ENCODE data around the gene LDLRAD4.

LDLRAD4 gene

DNA sequence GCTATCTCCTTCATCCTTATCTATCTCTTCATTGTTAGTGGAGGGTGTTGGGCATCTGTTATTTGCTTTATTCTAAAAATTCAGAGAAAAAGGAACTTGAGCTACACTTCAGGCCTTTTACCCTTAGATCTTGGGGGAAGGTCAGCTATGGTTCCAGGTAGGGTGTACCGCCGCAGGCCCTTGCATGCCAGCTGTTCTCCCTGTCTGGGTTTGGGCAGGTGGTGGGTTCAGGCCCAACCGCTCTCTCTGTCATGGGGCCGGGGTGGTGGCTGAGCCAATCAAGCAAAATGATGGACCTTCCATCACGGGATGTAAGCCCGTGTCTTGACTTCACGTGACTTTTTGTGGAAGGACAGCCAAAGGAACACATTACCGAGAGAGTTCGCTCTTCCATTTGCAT, 231.1 kb downstream of the LDLRAD4 start:
- no peak for TF ChIP-seq Cebpa-rat (IDR thresholded peaks at IDR 0.05)
- Histone ChIP-seq H3K36me3 (peaks cover 0 to 24% (median 0%) of the 10 kb centered on the region in 11 experiments; a peak in 4 of 22 replicates), H3K27me3 (no peaks in the 10 kb centered on the region), H3K4me3 (no peak overlapping the region), H4K20me1 (peaks cover 0 to 15% (median 0%) of the 10 kb centered on the region in 11 experiments; a peak in 5 of 22 replicates), H3K9me3 (replicated peaks in 1 of 11) (no peaks in the 10 kb centered on the region), H3K27ac (peak overlapping the region in 8 of 11 experiments; percentile 25 to 93 (median 74); a peak in 13 of 22 replicates), H3K4me1 (peaks cover 46 to 100% (median 100%) of the 10 kb centered on the region in 10 experiments), H3K9ac (peak overlapping the region in 3 of 11 experiments; percentile 67 to 82 (median 67); a peak in 7 of 22 replicates), H3K4me2 (peak overlapping the region in 9 of 11 experiments; percentile 29 to 94 (median 88); a peak in 18 of 22 replicates)

DNA sequence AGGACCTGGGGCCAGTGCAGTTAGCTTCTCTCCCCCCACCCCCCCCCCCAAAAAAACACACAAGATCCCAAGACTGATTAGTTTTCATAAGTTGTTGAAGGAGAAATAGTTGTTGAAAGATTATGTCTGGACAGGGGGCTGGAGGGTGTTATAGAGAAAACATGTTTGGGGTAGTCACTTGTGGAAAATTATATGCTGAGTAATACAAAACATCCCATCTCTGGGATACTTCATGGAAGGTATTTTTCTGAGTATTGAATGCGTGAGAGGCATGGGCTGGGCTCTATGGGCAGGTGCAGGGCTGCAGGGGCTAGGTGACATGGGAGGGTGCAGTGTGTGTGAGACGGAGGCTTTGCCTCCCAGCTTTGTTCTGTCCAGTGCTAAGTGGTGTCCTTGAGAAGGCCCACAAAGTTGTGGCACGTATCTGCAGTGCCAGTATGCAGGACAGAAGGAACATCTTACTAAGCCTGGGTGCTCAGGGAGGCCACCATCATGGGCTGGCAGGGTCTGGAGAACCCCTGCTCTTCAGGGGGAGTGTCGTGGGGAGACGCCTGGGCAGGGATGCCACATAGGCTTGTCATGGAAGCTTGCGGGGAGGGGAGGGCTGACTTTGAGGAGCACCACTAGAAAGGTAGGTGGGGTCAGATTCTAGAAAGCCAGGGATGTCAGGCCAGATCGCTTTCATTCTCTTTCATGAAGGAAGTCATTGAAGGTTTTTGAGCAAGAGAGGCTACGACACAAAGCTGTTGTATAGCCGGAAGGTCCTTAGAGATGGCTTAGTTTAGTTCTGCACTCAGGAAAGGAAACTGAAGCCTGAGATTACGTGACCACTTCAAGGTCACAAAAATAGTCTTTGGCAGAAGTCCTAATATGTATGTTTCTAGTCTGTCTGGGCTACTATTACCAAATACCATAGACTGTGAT, 232.0 kb downstream of the LDLRAD4 start:
- H3K36me3 ChIP-seq = peaks cover 0 to 15% (median 0%) of the 10 kb centered on the region in 11 experiments; a peak in 3 of 22 replicates
- no peaks in the 10 kb centered on the region for H3K9me3 ChIP-seq (replicated peaks in 1 of 11)
- peak overlapping the region in 6 of 11 experiments; percentile 3 to 82 (median 64); a peak in 11 of 22 replicates for H3K9ac ChIP-seq
- H3K4me3 ChIP-seq = peak overlapping the region in 1 of 10 experiments; percentile 23; a peak in 1 of 20 replicates
- H3K27ac ChIP-seq = peak overlapping the region in 10 of 11 experiments; percentile 5 to 93 (median 67); a peak in 17 of 22 replicates
- no peak for TF ChIP-seq Cebpa-rat (IDR thresholded peaks at IDR 0.05)
- no peaks in the 10 kb centered on the region for H3K27me3 ChIP-seq
- peaks cover 0 to 15% (median 0%) of the 10 kb centered on the region in 11 experiments; a peak in 5 of 22 replicates for H4K20me1 ChIP-seq
- peak overlapping the region; percentile 62 to 94 (median 88) for H3K4me2 ChIP-seq
- H3K4me1 ChIP-seq = peaks cover 53 to 100% (median 100%) of the 10 kb centered on the region in 10 experiments

DNA sequence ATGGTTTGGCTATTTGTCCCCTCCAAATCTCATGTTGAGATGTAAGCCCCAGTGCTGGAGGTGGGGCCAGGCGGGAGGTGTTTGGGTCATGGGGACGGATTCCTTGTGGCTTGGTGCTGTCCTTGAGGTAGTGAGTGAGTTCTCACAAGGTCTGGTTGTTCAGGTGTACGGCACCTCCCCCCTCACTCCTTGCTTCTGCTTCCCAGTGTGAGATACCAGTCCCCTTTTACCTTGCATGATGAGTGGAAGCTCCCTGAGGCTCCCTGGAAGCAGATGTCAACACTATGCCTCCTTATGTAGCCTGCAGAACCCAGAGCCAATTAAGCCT, 232.6 kb downstream of the LDLRAD4 start:
- H3K9ac ChIP-seq = peak overlapping the region in 6 of 11 experiments; percentile 10 to 82 (median 64); a peak in 11 of 22 replicates
- H3K4me2 ChIP-seq = peak overlapping the region; percentile 62 to 94 (median 88)
- peaks cover 0 to 15% (median 0%) of the 10 kb centered on the region in 11 experiments; a peak in 5 of 22 replicates for H4K20me1 ChIP-seq
- H3K36me3 ChIP-seq = peaks cover 0 to 15% (median 0%) of the 10 kb centered on the region in 11 experiments; a peak in 3 of 22 replicates
- H3K4me1 ChIP-seq = peaks cover 60 to 100% (median 100%) of the 10 kb centered on the region in 10 experiments
- H3K27ac ChIP-seq = peak overlapping the region in 10 of 11 experiments; percentile 5 to 93 (median 67); a peak in 18 of 22 replicates
- no peak overlapping the region for H3K4me3 ChIP-seq
- H3K27me3 ChIP-seq = no peaks in the 10 kb centered on the region
- no peaks in the 10 kb centered on the region for H3K9me3 ChIP-seq (replicated peaks in 1 of 11)
- no peak for TF ChIP-seq Cebpa-rat (IDR thresholded peaks at IDR 0.05)

DNA sequence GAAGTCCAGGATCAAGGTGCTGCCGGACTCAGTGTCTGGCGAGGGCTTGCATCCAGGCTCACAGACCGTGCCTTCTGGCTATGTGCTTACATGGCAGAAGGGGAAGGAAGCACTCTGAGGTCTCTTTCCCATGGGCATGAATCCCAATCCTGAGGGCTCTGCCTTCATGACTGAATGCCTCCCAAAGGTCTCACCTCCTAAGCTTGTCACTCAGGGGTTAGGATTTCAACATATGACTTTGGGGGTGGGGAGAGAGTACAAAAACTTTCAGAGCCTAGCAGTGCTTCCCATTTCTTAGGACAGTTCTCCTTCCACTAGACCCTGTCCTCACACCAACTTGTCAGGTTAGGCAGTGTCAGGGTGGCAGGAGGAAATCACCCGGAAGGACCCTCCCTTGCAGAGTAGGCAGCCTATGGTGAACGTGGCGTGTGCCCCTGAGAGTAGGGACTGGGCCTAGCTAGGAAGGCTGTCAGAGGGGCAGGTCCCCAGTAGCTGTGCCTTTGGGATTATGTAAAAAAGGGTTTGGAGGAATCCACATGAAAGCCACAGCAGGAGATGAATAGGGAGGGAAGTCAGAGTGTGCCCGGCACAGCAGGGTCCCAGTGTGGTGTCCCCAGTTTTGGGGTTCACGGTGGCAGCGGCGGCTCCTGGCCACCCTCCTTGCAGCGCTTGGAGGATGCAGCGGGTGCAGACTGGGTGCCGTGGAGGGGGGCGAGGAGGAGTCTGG, 233.3 kb downstream of the LDLRAD4 start:
- TF ChIP-seq Cebpa-rat (IDR thresholded peaks at IDR 0.05) = no peak
- Histone ChIP-seq H4K20me1 (peaks cover 0 to 15% (median 0%) of the 10 kb centered on the region in 11 experiments; a peak in 5 of 22 replicates), H3K9ac (peak overlapping the region in 10 of 11 experiments; percentile 2 to 82 (median 37); a peak in 14 of 22 replicates), H3K36me3 (peaks cover 0 to 16% (median 0%) of the 10 kb centered on the region in 11 experiments; a peak in 3 of 22 replicates), H3K4me3 (no peak overlapping the region), H3K4me1 (peaks cover 66 to 100% (median 100%) of the 10 kb centered on the region in 10 experiments), H3K27ac (peak overlapping the region in 10 of 11 experiments; percentile 14 to 93 (median 67); a peak in 18 of 22 replicates), H3K27me3 (no peaks in the 10 kb centered on the region), H3K9me3 (replicated peaks in 1 of 11) (no peaks in the 10 kb centered on the region), H3K4me2 (peak overlapping the region; percentile 62 to 94 (median 88))

DNA sequence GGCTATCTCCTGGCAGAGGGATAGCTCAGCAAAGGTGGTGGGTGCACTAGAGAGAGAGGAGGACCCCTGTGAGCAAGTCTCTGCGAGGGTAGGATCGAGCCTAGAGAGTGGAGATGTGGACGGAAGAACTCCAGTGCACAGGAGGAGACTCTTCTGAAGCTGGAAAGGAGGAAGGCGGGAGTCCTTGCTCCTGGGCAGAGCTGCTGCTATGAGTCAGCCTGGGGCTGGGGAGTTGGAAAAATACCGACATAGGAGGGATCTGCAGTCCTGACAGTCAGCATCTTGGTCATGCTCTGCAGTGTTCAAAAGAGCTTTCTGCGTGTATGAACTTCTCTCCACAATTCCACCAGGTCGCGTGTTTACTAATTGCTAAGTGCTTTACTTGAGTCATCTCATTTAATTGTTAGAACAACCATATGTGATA, 233.8 kb downstream of the LDLRAD4 start:
- no peak for TF ChIP-seq Cebpa-rat (IDR thresholded peaks at IDR 0.05)
- Histone ChIP-seq H3K27me3 (no peaks in the 10 kb centered on the region), H4K20me1 (peaks cover 0 to 15% (median 0%) of the 10 kb centered on the region in 11 experiments; a peak in 5 of 22 replicates), H3K36me3 (peaks cover 0 to 22% (median 0%) of the 10 kb centered on the region in 11 experiments; a peak in 8 of 22 replicates), H3K9ac (peak overlapping the region in 10 of 11 experiments; percentile 2 to 82 (median 37); a peak in 13 of 22 replicates), H3K9me3 (replicated peaks in 1 of 11) (peaks cover 0 to 6% (median 0%) of the 10 kb centered on the region in 11 experiments; a peak in 7 of 22 replicates), H3K4me2 (peak overlapping the region; percentile 62 to 94 (median 88)), H3K27ac (peak overlapping the region in 9 of 11 experiments; percentile 49 to 93 (median 67); a peak in 18 of 22 replicates), H3K4me1 (peaks cover 68 to 100% (median 100%) of the 10 kb centered on the region in 10 experiments), H3K4me3 (no peak overlapping the region)

DNA sequence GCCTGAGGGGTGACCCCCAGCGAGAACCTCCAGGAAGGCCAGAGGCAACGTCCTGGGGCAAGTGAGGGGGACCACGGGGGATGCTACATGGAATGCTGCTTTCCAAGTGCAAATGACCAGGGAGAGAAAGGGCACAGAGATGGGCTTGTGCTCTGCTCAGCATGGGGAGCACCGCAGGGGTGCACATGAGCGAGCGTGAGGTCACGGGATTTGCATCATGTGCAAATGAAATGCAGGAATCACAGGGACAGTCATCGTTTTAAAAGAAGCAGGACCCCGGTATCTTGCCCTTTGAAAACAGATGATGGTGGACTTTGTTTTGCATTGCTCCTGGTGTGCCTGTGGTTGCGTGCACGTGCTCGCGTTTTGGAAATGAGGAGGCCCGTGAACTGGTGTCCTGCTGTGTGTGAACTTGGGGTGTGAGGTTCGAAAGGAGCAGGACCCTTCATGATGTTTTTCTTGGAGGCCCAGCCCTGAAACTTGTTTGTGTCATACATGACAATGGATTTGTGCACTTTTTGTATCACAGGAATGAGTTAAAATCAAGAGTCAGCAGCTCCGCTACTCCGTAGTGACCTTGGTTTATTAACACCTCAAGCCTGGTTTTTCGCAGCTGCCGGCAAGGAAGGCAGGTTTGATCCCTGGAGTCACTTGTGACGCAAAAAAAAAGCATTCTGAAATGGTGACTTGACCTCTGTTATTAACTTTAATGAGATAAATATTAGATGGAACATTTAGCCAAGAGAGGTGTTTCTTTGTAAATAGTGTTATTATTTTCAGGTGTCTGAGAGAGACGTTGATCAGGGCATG, 234.5 kb downstream of the LDLRAD4 start:
- peaks cover 0 to 29% (median 6%) of the 10 kb centered on the region in 11 experiments; a peak in 12 of 22 replicates for H3K36me3 ChIP-seq
- H3K4me2 ChIP-seq = peak overlapping the region; percentile 62 to 94 (median 88)
- peak overlapping the region in 1 of 11 experiments; percentile 67; a peak in 2 of 22 replicates for H3K9ac ChIP-seq
- no peak for TF ChIP-seq Cebpa-rat (IDR thresholded peaks at IDR 0.05)
- no peaks in the 10 kb centered on the region for H3K27me3 ChIP-seq
- H3K4me3 ChIP-seq = no peak overlapping the region
- H3K4me1 ChIP-seq = peaks cover 66 to 100% (median 98%) of the 10 kb centered on the region in 10 experiments
- peaks cover 0 to 15% (median 0%) of the 10 kb centered on the region in 11 experiments; a peak in 5 of 22 replicates for H4K20me1 ChIP-seq
- H3K9me3 ChIP-seq (replicated peaks in 1 of 11) = peaks cover 0 to 12% (median 7%) of the 10 kb centered on the region in 11 experiments; a peak in 17 of 22 replicates
- H3K27ac ChIP-seq = peak overlapping the region in 7 of 11 experiments; percentile 63 to 93 (median 76); a peak in 11 of 22 replicates

DNA sequence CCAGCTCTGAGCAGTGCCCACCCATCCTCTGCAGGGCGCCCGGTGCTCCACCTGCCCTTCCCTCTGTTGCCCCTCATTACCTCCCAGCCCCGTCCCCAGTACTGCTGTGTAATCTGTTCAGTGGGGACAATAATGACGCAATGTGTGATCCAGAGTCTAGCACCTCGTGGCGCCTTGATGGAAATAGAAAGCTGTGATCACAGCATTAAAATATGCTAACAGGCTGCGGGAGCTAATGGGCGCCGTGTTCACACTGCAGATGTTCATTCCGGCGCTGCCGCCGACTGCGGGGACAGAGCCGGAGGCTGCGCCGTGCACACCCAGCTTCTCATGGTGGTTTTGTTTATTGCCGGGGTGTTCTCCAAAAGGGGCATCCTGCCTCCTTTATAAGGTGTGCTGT, 235.2 kb downstream of the LDLRAD4 start:
- H3K27ac ChIP-seq = peak overlapping the region in 4 of 11 experiments; percentile 76 to 93 (median 85); a peak in 8 of 22 replicates
- H4K20me1 ChIP-seq = peaks cover 0 to 15% (median 0%) of the 10 kb centered on the region in 11 experiments; a peak in 5 of 22 replicates
- H3K27me3 ChIP-seq = no peaks in the 10 kb centered on the region
- H3K9ac ChIP-seq = peak overlapping the region in 1 of 11 experiments; percentile 7; a peak in 1 of 22 replicates
- peaks cover 0 to 35% (median 13%) of the 10 kb centered on the region in 11 experiments; a peak in 14 of 22 replicates for H3K36me3 ChIP-seq
- H3K4me1 ChIP-seq = peaks cover 61 to 95% (median 91%) of the 10 kb centered on the region in 10 experiments
- TF ChIP-seq Cebpa-rat (IDR thresholded peaks at IDR 0.05) = 0 out of 22 replicates have a peak, but pooled peaks of 1 of the 11 experiments have one; percentile 60
- peak overlapping the region in 8 of 11 experiments; percentile 18 to 94 (median 86); a peak in 14 of 22 replicates for H3K4me2 ChIP-seq
- H3K9me3 ChIP-seq (replicated peaks in 1 of 11) = peaks cover 5 to 19% (median 13%) of the 10 kb centered on the region in 11 experiments; a peak in 20 of 22 replicates
- H3K4me3 ChIP-seq = no peak overlapping the region

Measured in BLaER1 treated with 17β-estradiol and CSF1 and Interleukin-3, amounts not matched to agents 10 nM and 100 nM (cell line).